Coronary artery (tissue), 2 donors: Measurements from ENCODE around the gene HAPLN1.

Experiments used
- DNase-seq: peaks from one replicate; pipeline ENCODE4 v3.0.0-alpha.2; 2017; ENCODE audit warnings: low spot score
- H3K27ac ChIP-seq, 2 donors: fragments of 200-600 bp; sonication (generic); one replicate each; pipeline ENCODE4 v1.5.1; 2016 to 2019
- H3K4me3 ChIP-seq: fragments of 200-600 bp; sonication (generic); 2 replicates; pipeline ENCODE4 v1.5.1; 2016; ENCODE audit warnings: mild to moderate bottlenecking, moderate library complexity
- TF ChIP-seq, protein P1 (sequence below): fragments of 200-600 bp; sonication (generic); IDR thresholded peaks from one replicate; pipeline ENCODE4 v1.5.1; 2019; ENCODE audit warnings: antibody characterized with exemption

Gene HAPLN1

DNA sequence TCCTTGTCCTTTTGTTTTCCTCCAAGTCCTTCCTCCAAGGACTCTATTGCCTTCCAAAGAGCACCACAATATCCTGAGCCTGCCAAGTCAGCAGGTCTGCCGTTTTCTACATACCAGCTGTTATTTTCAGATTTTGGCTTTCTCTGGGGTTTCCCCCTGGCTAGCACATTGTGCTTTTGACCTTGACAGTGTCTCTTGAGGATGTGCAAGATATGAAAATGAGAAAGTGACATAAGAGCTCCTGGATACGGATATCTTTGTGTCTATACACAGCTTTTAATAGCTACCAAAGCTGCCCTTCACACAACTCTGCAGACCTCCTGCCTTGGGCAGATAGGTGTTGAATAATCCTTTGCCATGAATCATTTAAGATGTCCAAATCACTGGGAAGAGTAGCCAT, 67.0 kb downstream of the HAPLN1 start:
- TF ChIP-seq, protein P1, sequence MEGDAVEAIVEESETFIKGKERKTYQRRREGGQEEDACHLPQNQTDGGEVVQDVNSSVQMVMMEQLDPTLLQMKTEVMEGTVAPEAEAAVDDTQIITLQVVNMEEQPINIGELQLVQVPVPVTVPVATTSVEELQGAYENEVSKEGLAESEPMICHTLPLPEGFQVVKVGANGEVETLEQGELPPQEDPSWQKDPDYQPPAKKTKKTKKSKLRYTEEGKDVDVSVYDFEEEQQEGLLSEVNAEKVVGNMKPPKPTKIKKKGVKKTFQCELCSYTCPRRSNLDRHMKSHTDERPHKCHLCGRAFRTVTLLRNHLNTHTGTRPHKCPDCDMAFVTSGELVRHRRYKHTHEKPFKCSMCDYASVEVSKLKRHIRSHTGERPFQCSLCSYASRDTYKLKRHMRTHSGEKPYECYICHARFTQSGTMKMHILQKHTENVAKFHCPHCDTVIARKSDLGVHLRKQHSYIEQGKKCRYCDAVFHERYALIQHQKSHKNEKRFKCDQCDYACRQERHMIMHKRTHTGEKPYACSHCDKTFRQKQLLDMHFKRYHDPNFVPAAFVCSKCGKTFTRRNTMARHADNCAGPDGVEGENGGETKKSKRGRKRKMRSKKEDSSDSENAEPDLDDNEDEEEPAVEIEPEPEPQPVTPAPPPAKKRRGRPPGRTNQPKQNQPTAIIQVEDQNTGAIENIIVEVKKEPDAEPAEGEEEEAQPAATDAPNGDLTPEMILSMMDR = no peak
- no peak overlapping the region for H3K4me3 ChIP-seq
- DNase-seq = no peak
- H3K27ac ChIP-seq = no peak overlapping the region

DNA sequence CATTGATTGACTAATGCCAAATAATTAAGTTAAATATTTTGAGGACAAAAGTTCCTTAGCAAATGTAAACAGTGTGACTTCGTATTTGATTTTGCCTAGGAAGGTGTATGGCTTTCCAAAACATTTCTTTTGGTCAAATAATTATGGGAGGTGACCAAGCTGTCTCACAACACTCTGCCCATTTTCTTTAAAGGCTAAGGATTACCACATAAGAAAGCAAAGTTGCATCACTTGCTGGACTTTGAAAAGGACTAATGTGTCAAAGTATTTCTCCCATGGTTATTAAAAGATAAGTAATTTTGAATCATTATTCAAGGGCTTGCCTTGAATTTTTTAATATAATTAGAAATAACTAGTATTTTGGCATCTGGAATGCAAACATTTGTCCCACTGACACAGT, 74.7 kb downstream of the HAPLN1 start:
- Histone ChIP-seq H3K4me3 (no peak overlapping the region), H3K27ac (no peak overlapping the region)
- DNase-seq = no peak
- TF ChIP-seq, protein P1 = no peak

DNA sequence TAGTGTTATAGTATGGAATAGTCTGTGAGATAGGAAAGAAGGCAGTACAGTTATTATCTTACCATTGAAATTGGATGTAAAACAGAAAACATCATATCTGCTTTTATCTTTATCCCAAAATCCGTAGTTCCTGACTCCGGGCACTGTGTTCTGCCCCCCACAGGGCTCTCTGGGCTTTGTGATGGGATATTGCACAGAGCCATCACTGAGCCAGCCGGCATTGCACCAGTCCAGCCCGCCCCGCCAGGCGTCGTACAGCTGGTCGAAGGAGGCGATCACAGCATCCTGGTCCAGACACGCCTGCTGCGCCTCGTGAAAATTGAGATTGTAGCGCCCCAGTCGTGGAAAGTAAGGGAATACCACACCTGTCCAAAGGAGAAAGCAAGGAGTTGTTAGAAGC, 76.4 kb downstream of the HAPLN1 start:
- no peak overlapping the region for H3K4me3 ChIP-seq
- DNase-seq = no peak
- H3K27ac ChIP-seq = no peak overlapping the region
- TF ChIP-seq, protein P1 = no peak

DNA sequence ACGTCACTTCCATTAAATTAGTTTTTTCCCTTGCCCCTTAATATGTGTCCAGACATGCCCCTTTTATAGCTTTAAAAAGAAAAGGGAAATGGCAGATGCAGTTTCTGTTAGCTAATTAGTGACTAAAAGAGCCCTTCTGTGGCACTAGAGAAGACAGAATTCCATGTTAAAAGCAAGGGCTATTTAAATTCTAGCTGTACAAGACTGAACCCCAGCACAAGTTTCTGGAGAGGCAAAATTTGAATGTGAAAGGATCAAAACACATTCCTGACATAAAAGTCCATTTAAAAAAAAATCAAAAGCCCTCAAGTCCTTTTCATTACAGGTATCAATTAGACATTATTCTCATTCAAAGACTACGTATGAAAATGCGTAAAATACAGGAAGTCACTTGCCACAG, 78.7 kb downstream of the HAPLN1 start:
- no peak for DNase-seq
- TF ChIP-seq, protein P1 = no peak
- Histone ChIP-seq H3K4me3 (no peak overlapping the region), H3K27ac (no peak overlapping the region)

DNA sequence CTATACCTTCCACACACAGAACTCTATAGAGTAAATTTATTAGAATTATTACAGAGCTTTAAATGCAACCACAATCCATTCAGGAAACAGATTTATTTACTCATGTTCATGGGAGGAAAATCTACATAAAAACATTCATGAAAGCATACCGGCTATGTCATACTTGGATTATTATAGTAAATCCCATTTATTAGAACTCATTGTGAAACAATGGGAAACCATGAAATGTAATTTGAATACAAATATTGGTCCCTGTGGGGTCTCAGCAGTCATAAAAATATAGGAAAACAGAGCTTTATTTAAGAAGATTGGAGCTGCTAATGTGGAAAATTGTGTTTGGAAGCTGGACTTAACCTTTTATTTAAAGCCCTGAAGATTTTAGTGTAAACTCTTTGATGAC, 80.7 kb downstream of the HAPLN1 start:
- Histone ChIP-seq H3K27ac (no peak overlapping the region), H3K4me3 (no peak overlapping the region)
- TF ChIP-seq, protein P1 = no peak
- DNase-seq = no peak

DNA sequence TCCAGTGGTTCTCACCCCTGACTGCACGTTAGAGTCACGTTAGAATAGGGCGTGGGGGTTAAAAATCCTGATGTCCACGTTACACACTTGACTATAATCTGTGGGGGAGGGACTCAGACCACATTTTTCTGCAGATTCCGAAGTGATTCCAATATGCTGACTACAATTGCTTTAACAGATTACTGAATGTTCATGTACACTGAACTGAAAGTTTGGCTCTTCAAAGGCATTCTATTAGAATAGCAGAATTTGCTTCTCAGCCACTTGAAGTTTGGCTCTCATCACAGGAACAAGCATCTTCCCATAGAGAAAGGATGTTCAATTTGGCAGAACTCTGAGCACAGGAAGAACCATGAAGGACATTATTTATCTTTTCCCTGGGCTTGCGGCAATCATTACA, 84.5 kb downstream of the HAPLN1 start:
- Histone ChIP-seq H3K4me3 (no peak overlapping the region), H3K27ac (no peak overlapping the region)
- TF ChIP-seq, protein P1 = no peak
- DNase-seq = no peak

DNA sequence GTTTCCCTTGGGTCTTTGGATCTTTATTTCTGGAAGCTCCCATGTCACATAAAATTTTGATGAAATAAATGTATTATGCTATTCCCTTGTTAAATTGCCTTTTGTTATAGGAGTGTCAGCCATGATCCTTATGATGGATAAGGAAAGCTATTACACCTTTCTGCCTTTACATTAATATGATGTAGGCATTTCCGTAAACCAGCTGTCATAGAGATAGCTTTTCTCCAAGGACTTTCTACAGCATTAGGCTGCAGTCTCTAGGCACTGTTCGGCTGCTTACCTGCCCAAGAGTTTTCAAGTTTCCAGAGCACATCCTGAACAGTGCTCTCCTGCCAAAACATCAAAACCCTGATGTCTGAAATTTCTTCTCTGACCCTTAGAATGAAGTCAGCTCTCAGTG, 87.4 kb downstream of the HAPLN1 start:
- Histone ChIP-seq H3K4me3 (no peak overlapping the region), H3K27ac (no peak overlapping the region)
- DNase-seq = no peak
- TF ChIP-seq, protein P1 = no peak
